GM18870 (cell line): ENCODE measurements around the gene BICDL2.

Experiments
- ATAC-seq: cut with Tn5 transposase; IDR thresholded peaks from one replicate; pipeline ENCODE4 v1.9.1; 2021; ENCODE audit warnings: moderate library complexity; ENCODE audit not compliant: unreplicated experiment

Gene BICDL2

DNA sequence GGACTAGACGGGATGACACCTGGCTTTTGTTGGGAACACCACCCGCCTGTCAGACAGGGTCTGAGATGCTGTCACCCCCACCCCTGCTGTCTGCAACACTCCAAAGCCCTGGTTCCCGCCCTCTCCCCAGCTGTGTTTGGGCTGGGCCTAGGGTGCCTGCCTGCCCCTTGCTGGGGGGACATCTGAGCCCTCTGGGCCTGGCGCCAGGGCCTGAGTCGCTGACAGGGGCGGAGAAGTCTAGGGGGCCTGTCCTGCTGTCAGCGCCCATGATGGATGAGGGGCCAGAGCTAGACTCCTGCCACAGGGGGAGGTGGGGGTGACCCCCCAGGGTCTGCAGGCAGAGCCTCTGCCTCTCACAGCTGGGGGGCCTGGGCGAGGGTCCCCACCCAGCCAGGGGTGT lies 48.9 kb downstream of the BICDL2 start:
- ATAC-seq: no peak

DNA sequence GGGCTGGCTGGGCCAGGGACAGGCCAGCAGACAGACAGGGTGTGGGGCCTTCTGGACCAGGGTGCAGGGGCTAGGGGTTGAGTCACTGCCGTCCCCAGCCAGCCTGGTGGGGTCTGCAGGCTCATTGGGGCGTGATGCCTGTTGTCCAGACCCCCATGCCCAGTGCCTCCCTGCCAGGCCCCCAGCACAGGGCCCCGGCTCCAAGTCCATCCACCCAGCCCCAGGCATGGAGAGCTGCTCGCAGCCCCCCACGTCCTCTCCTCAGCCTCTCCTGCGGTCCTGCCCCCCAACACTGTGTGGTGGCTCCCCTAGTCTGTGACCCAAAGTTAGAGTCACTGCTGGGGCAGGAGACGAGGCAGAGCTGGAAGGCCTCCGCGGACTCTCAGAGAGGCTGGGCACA lies 49.5 kb downstream of the BICDL2 start:
- ATAC-seq: no peak

DNA sequence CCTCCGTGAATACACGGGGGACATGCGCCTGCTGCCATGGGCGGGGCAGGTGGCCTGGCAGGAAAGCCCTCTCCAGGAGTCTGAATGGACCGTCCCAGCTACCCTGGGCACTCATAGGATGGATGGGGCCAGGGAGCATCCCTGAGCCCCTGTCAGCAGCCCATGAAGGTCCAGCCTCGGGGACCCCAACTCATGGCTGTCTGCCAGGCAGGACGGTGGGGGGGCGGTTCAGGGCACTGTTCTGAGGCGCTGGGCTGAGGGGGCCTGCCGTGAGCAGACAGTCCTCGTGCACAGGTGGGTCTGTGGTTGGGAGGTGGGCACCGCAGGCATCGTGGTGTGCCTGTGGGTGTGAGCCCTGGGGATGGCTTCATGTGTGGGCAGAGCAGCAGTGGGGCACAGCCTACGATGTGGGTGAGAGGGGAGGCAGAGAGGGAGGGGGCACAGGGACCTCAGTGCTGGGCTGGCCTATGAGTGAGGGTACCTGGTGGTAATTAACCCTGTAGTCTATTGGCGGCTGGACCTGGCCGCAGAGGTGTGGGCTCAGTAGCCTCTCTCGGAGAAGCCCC lies 50.0 kb downstream of the BICDL2 start:
- ATAC-seq: no peak

DNA sequence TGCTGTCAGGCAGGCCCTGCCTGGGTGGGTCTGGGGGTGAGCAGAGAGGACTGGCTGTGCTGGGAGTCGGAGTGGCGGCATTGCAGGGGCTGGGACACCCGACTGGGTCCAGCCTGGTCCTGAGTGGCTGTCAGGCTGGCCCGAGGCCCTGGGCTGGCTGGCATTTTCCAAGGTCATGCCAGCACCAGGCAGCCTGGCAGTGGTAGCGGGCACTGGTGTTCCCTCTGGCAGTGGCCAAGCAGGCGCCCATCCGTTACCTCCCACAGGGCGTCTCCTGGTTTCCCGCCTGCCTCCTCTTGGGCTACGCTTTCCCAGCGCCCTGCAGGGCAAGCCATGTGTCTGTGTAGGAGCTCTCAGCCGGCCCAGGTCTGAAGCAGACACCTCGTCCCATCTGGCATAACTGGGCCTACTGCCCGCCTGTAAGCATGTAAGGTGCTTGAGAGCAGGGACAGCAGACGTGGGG lies 50.8 kb downstream of the BICDL2 start:
- ATAC-seq: no peak

DNA sequence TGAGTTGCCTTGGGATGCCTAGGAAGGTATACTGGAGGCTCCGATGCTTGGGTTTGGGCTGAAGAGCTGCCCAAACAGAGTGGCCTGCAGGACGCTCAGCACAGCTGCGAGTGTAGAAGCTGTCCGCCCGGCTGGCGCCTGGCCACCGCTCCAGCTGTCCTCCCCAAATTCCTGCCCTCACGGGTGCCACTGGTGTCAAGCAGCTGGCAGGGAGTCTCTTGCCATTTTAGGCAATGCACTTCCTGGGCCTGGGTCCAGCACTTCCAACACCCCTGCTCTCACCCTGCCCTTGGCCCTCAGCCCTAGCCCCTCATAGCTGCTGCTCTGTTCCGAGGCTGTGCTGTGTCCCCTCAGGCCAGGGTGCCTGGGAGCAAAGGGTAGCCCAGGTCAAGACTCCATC lies 51.3 kb downstream of the BICDL2 start:
- ATAC-seq: no peak

DNA sequence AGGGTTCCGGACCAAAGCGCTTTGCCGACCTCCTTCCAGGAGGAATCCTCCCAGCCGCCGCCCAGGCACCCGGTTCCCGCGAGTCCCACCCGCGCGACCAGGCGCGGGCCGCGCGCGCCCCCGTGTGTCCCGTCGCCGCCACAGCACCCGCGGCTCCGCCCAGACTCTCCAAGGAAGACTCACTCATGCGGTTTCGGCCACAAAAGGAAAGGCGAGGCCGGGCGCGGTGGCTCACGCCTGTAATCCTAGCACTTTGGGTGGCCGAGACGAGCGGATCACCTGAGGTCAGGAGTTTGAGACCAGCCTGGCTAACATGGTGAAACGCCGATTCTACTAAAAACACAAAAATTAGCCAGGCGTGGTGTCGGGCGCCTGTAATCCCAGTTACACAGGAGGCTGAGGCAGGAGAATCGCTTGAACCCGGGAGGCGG lies 53.0 kb downstream of the BICDL2 start:
- ATAC-seq: no peak

DNA sequence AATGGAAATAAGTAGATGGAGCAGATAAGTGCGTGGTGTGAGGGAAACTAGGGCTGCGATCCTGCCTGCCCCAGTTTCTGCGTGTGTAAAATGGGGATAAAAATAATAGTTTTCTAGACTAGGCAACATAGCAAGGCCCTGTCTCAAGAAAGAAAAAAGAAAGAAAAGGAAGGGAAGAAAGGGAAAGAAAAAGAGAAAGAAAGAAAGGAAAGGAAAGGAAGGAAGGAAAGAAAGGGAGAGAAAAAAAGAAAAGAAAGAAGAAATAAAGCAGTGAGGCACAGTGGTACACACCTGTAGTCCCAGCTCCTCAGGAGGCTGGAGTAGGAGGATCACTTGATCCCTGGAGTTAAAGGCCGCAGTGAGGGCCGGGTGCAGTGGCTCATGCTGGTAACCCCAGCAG lies 54.3 kb downstream of the BICDL2 start:
- no peak for ATAC-seq

DNA sequence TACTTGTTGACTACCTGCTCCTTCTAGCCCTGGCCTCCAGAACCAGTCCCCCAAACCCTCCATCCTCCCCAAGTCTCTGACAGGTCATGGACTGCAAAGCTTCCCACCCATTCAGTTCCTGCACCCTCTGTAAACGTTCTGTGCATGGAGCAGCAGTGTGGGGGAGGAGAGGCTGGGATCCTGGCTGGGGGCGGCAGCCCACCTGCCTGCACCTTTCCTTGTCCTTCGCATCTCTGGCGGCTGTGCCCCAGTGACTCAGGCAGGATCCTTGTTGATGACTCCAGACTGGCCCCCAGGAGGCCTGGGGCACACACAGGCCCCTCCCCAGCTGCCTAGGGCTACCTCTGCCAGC lies 54.9 kb downstream of the BICDL2 start:
- ATAC-seq: no peak

DNA sequence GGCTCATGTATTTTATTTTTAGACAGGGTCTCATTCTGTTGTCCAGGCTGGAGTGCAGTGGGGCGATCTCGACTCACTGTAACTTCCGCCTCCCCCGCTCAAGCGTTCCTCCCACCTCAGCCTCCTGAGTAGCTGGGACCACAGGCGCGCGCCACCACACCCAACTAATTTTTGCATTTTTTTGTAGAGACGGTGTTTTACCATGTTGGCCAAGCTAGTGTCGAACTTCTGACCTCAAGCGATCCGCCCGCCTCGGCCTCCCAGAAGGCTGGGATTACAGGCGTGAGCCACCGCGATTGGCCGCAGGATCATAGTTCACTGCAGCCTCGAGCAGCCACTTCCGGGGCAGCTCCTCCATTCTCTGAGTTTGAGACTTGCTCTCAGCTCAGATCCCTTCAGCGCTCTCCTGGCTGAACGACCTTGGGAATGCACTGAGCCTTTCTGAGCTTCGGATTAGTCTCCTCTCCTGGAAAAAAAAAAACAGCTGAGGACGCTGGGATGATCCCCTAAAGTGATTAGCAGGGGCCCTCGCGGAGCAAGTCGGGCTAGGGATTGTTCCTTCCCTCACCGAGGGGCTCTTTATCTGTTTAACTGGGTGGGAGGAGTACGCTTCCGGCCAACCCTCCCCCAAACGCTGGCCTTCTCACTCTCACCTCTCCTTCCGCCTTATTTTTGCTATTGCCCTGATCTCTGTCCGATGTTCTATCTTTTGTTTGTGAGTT lies 55.4 kb downstream of the BICDL2 start:
- no peak for ATAC-seq

DNA sequence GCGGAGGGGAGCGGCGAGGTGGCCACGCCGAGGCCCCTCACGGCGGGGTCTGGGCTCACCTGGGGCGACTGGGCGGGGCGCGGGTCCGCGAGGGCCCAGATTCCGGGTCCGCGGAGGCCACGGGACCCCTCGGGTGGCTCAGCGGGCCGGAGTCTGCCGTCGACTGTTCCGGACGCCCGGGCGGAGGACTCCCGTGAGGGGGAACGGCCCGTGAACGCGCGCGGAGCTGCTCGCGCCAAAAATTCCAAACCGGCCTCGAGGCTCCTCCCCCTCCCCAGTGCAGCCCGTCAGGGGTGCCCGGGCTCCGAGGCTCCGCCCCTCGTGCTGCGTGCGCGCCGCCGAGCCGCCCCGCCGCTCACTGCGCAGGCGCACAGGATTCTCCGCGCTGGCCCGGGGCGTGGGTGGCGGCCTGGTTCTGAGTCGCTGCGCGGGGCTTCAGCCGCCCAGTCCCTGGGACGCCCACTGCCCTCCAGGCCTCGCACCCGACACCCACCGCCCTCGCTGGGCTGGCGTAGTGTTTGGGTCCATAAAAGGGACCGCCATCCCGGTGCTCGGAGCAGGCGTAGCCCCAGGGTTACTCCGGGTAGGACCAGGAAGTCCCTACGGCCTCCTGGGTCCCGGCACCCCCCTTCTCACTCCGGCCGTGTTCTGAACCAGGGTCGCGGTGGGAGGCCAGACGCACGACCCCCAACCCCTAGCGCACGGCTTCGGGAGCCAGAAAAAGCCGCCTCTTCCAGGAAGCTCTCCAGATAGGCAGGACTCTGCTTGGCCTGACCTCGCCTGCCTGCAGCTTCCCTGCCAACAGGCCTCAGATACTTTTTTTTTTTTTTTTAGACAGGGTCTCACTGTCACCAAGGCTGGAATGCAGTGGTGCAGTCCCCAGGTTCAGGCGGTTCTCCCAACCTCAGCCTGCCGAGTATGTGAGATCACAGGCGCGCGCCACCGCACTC lies 56.2 kb downstream of the BICDL2 start, which contains the start of gene PKMYT1:
Gene PKMYT1 (minus strand): TSS at position 220 of the 950 bp plus-strand sequence. CDS start 789 bp downstream, outside the sequence.
- ATAC-seq: no peak

DNA sequence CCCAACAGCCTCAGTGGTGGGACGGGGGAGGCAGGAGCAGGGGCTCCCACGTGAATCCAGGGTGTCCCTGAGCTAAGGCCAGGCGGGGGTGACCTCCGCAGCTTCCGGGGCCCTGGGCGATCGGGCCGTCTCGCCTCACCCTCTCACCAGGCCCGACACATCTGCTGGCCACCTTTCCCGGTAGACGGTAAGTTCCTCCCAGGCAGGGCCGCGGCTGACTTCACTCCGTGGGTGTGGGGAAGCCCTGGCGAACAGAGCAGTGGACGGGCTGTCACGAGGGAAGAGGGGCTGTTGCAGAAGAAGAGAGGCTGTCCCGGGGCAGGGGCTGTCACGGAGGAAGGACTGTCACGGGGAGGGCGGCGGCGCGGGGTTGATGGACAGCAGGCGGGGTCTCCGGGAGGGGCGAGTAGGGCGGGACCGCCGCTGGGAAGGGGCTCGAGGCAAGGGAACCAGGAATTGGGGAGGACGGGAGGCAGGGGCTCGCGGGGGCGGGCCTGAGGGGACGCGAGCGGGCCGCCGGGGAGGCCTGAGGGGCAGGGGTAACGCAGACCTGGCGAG lies 57.0 kb downstream of the BICDL2 start:
- ATAC-seq: no peak
